HK-2 (cell line): Measurements from ENCODE around the gene TRAPPC5.

Experiments used
- DNase-seq: peaks from one replicate; pipeline ENCODE4 v3.0.0-alpha.2; 2018; ENCODE audit not compliant: unreplicated experiment

The TRAPPC5 gene

GRCh38 chr19:7731615-7732014, 51.0 kb downstream of the TRAPPC5 start:
- no peak for DNase-seq

GRCh38 chr19:7732045-7732444, 51.4 kb downstream of the TRAPPC5 start, which contains the start of gene CLEC4G:
TSS of gene CLEC4G (minus strand) at chr19:7732110. CDS start at chr19:7732102, 8 bp downstream.
- DNase-seq: no peak

GRCh38 chr19:7733376-7733775, 52.7 kb downstream of the TRAPPC5 start:
- no peak for DNase-seq

GRCh38 chr19:7734220-7735203, 53.9 kb downstream of the TRAPPC5 start:
- DNase-seq: no peak

GRCh38 chr19:7736148-7736547, 55.5 kb downstream of the TRAPPC5 start:
- DNase-seq: no peak

GRCh38 chr19:7737215-7737614, 56.6 kb downstream of the TRAPPC5 start:
- no peak for DNase-seq
